IMR-90 (cell line): ENCODE data around the gene KCNQ5. TPM values are rescaled to one million over a fixed set of nuclear protein-coding genes. Genes with fewer than 3 reads are reported as not detected.

Source experiments
- ATAC-seq: fragments of 200-7000 bp; cut with Tn5 transposase; 2 replicates; pipeline ENCODE4 v1.9.1; 2020; ENCODE audit warnings: low read depth, mild to moderate bottlenecking, moderate library complexity
- BruUV-seq: library from RNA; stranded (reverse); fragments of 400-500 nt; replicated peaks from 2 replicates; lab custom pipeline; 2021; lab: Mats Ljungman, UMichigan
- CTCF ChIA-PET: fragments of 300-600 bp; formaldehyde crosslinking; extraction: SDS; loops from one replicate; lab custom pipeline; 2021; ENCODE audit warnings: antibody characterized with exemption; lab: Yijun Ruan, JAX
- POLR2A ChIA-PET: fragments of 300-600 bp; sonication (Branson Sonifier 250); formaldehyde crosslinking; loops from one replicate; lab custom pipeline; 2022; ENCODE audit warnings: antibody characterized with exemption; ENCODE audit not compliant: unreplicated experiment; lab: Charles Lee
- DNase-seq: peaks from one replicate; pipeline ENCODE4 v3.0.0; 2013
- H2AFZ ChIP-seq: replicated peaks from 2 replicates; pipeline ENCODE3; 2013; ENCODE audit warnings: low read length, mild to moderate bottlenecking; ENCODE audit not compliant: poor library complexity
- H2AK5ac ChIP-seq: 2 replicates; pipeline ENCODE4 v1.6.1; 2013; ENCODE audit warnings: low read depth, low read length, inconsistent platforms
- H2AK9ac ChIP-seq: replicated peaks from 2 replicates; pipeline ENCODE3; 2013; ENCODE audit warnings: mild to moderate bottlenecking, low read depth, low read length, moderate library complexity; ENCODE audit not compliant: poor library complexity
- H2BK120ac ChIP-seq: 2 replicates; pipeline ENCODE4 v1.6.1; 2013; ENCODE audit warnings: low read depth, low read length, inconsistent platforms
- H2BK15ac ChIP-seq: 3 replicates; pipeline ENCODE4 v1.6.1; 2013; ENCODE audit warnings: low read depth, low read length, inconsistent platforms
- H2BK20ac ChIP-seq: 2 replicates; pipeline ENCODE4 v1.6.1; 2013; ENCODE audit warnings: low read depth, mild to moderate bottlenecking, inconsistent platforms, low read length, moderate library complexity
- H2BK5ac ChIP-seq: 2 replicates; pipeline ENCODE4 v1.6.1; 2013; ENCODE audit warnings: mild to moderate bottlenecking, low read depth, low read length, inconsistent platforms; ENCODE audit not compliant: poor library complexity, severe bottlenecking
- H3K14ac ChIP-seq: replicated peaks from 2 replicates; pipeline ENCODE4 v1.6.1; 2013; ENCODE audit warnings: low read depth, low read length, inconsistent platforms
- H3K18ac ChIP-seq: 2 replicates; pipeline ENCODE4 v1.6.1; 2013; ENCODE audit warnings: low read depth, low read length, control low read depth
- H3K23ac ChIP-seq: 2 replicates; pipeline ENCODE4 v1.6.1; 2013; ENCODE audit warnings: low read depth, low read length, inconsistent platforms
- H3K27ac ChIP-seq: 2 replicates; pipeline ENCODE4 v1.5.1; 2013; ENCODE audit warnings: mild to moderate bottlenecking, control low read depth, low read length; ENCODE audit not compliant: insufficient read depth
- H3K27me3 ChIP-seq: 2 replicates; pipeline ENCODE4 v1.6.1; 2013; ENCODE audit warnings: low read length; ENCODE audit not compliant: control insufficient read depth, insufficient read depth
- H3K36me3 ChIP-seq: 2 replicates; pipeline ENCODE4 v1.6.1; 2013; ENCODE audit warnings: low read length, mixed read lengths; ENCODE audit not compliant: control insufficient read depth, insufficient read depth
- H3K4ac ChIP-seq: 2 replicates; pipeline ENCODE4 v1.6.1; 2013; ENCODE audit warnings: low read depth, low read length, inconsistent platforms
- H3K4me1 ChIP-seq: 2 replicates; pipeline ENCODE4 v1.6.1; 2013; ENCODE audit warnings: low read length, mixed read lengths; ENCODE audit not compliant: control insufficient read depth, insufficient read depth
- H3K4me2 ChIP-seq: 2 replicates; pipeline ENCODE4 v1.6.1; 2013; ENCODE audit warnings: low read depth, mild to moderate bottlenecking, control low read depth, low read length, moderate library complexity
- H3K4me3 ChIP-seq: 2 replicates; pipeline ENCODE4 v1.5.1; 2013; ENCODE audit warnings: low read depth, mild to moderate bottlenecking, control low read depth, low read length, moderate library complexity; ENCODE audit not compliant: insufficient read depth
- H3K56ac ChIP-seq: 2 replicates; pipeline ENCODE4 v1.6.1; 2013; ENCODE audit warnings: low read length, inconsistent platforms; ENCODE audit not compliant: insufficient read depth; ENCODE audit errors: extremely low read depth
- H3K79me1 ChIP-seq, 2 experiments: 2 replicates each; pipeline ENCODE4 v1.6.1; 2013; ENCODE audit warnings: low read length in 2 of 2, inconsistent platforms in 1 of 2, low read depth in 1 of 2
- H3K9ac ChIP-seq: 2 replicates; pipeline ENCODE4 v1.6.1; 2013; ENCODE audit warnings: low read depth, low read length, control low read depth
- H3K9me1 ChIP-seq: 2 replicates; pipeline ENCODE4 v1.6.1; 2013; ENCODE audit warnings: low read length, inconsistent platforms; ENCODE audit not compliant: insufficient read depth
- H3K9me3 ChIP-seq: 2 replicates; pipeline ENCODE4 v1.6.1; 2013; ENCODE audit warnings: low read length; ENCODE audit not compliant: control insufficient read depth, insufficient read depth
- H4K20me1 ChIP-seq: 2 replicates; pipeline ENCODE4 v1.6.1; 2013; ENCODE audit warnings: low read length, inconsistent platforms; ENCODE audit not compliant: insufficient read depth
- H4K5ac ChIP-seq: 2 replicates; pipeline ENCODE4 v1.6.1; 2013; ENCODE audit warnings: mild to moderate bottlenecking, low read depth, low read length, control low read depth
- H4K8ac ChIP-seq, 2 experiments: 2 replicates each; pipeline ENCODE4 v1.6.1; 2013; ENCODE audit warnings: low read depth in 2 of 2, low read length in 2 of 2, control low read depth in 1 of 2, inconsistent platforms in 1 of 2
- H4K91ac ChIP-seq: 2 replicates; pipeline ENCODE4 v1.6.1; 2013; ENCODE audit warnings: low read depth, low read length, inconsistent platforms; ENCODE audit not compliant: insufficient read depth
- MAFK ChIP-seq: IDR thresholded peaks from 2 replicates; pipeline ENCODE4 v1.6.1; 2012; ENCODE audit warnings: low read depth, low read length, improper control_type of control experiment
- MXI1 ChIP-seq: IDR thresholded peaks from 2 replicates; pipeline ENCODE4 v1.6.1; 2012; ENCODE audit warnings: low read depth, mild to moderate bottlenecking, low read length, moderate library complexity, borderline replicate concordance
- WGBS, 2 experiments: methylation state at CpG; one replicate each; pipeline versions ENCODE4 v1.1.5 to v1.1.7; 2013; ENCODE audit warnings: missing lambda C conversion rate in 2 of 2; ENCODE audit not compliant: insufficient read length in 1 of 2; ENCODE audit errors: extremely low coverage in 2 of 2; 5-methylcytosine and 5-hydroxymethylcytosine counted together
- dilution Hi-C: fragments of 300-500 bp; cut with HindIII; formaldehyde crosslinking; loops from one replicate; pipeline ENCODE4 v1.14.3; 2018; ENCODE audit warnings: low sequenced_read_pairs; ENCODE audit not compliant: unreplicated experiment
- in situ Hi-C: fragments of 300-500 bp; cut with MboI; formaldehyde crosslinking; loops from 3 replicates; pipeline ENCODE4 v1.14.3; 2019; ENCODE audit warnings: low sequenced_read_pairs, inconsistent platforms, mixed read lengths
- intact Hi-C: fragments of 100-400 bp; cut with micrococcal nuclease; formaldehyde crosslinking; loops from 2 replicates; pipeline ENCODE4 v1.10.0; 2022
- polyA plus RNA-seq, 3 experiments: library from polyadenylated mRNA; depleted of rRNA; stranded (reverse); fragments of >200 nt; gene quantifications; 2 replicates each; pipeline ENCODE4 v1.2.3, GENCODE V29; 2012; ENCODE audit warnings: low replicate concordance in 1 of 3
- total RNA-seq: library from RNA; depleted of rRNA; stranded (reverse); fragments of >200 nt; gene quantifications from 2 replicates; pipeline ENCODE4 v1.2.3, GENCODE V29; 2012

KCNQ5 gene
- total and polyA plus RNA-seq, 2 of the 4 experiments (the other 2 are of a cell fraction), result 0.75 to 1.3 TPM

DNA sequence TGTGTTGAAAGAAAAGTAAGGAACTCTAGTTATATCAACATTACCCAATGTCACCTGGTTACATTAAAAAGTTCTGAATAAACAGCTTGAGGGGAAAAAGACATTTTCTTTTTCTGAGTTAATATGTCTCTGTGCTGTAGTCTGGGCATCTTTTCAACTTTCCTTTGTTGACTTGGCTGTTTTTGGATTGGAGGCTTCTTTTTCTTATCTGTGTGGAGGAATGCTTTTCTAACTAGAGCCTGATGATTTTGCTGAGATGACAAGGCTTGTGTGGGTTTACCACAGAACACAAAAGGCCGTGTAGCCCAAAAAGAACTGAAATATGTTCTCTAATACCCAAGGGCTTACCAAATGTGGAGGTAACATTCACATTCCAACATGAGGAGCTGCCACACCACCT, 161.8 kb downstream of the KCNQ5 start:
- H3K9me1 ChIP-seq, result peaks cover 8% of the 10 kb centered on the region
- peak overlapping the region; percentile 5; the same call in 1 of the 2 replicates for H2BK20ac ChIP-seq
- no peaks in the 10 kb centered on the region for H3K9me3 ChIP-seq
- H2AK9ac ChIP-seq, result no peak overlapping the region
- peak overlapping the region in 1 of 2 experiments; percentile 61; a peak in 3 of 4 replicates for H4K8ac ChIP-seq
- no peak overlapping the region for H3K9ac ChIP-seq
- peak overlapping the region; percentile 52; the same call in 1 of the 2 replicates for H2BK120ac ChIP-seq
- H3K79me1 ChIP-seq, result no peaks in the 10 kb centered on the region
- peaks cover 10% of the 10 kb centered on the region for H3K4me1 ChIP-seq
- no peaks in the 10 kb centered on the region for H3K36me3 ChIP-seq
- no peaks in the 10 kb centered on the region for H3K27me3 ChIP-seq
- H2AFZ ChIP-seq, result peak overlapping the region; percentile 16
- peak; percentile 73 for DNase-seq
- peak; percentile 7 for ATAC-seq
- peak overlapping the region; percentile 3 for H2BK5ac ChIP-seq
- H4K20me1 ChIP-seq, result peaks cover 8% of the 10 kb centered on the region
- TF ChIP-seq MXI1 (no peak), MAFK (peak; percentile 50)
- ChIA-PET CTCF (no interaction called here), POLR2A (no interaction called here)
- H2BK15ac ChIP-seq, result peak overlapping the region; percentile 72; the same call in 1 of the 3 replicates
- 0 out of 2 replicates have a peak overlapping the region, but pooled peaks have one; percentile 49 for H3K23ac ChIP-seq
- dilution Hi-C loops, result no loop called here
- peak overlapping the region; percentile 22 for H4K5ac ChIP-seq
- no TSS peak for BruUV-seq
- peak overlapping the region; percentile 5; the same call in 1 of the 2 replicates for H3K18ac ChIP-seq
- H3K4me2 ChIP-seq, result peak overlapping the region; percentile 12
- H3K56ac ChIP-seq, result no peak overlapping the region
- H3K4me3 ChIP-seq, result no peak overlapping the region
- H4K91ac ChIP-seq, result 0 out of 2 replicates have a peak overlapping the region, but pooled peaks have one; percentile 34
- H3K14ac ChIP-seq, result peak overlapping the region; percentile 64; the same call in 1 of the 2 replicates
- in situ Hi-C loops, result no loop called here
- H3K27ac ChIP-seq, result peak overlapping the region; percentile 36; the same call in 1 of the 2 replicates
- intact Hi-C loops, result loop anchor here (10.0 kb wide), 1 partner anchor 341 kb away; no protein-coding TSS in a partner anchor
- peak overlapping the region; percentile 49 for H3K4ac ChIP-seq
- H2AK5ac ChIP-seq, result peak overlapping the region; percentile 91
- WGBS, 2 experiments, result no CpG with 5 or more reads among the region's 1 CpG
